GM23248 (cell line): ENCODE results near the gene GNA15.

Source experiments
- EZH2 ChIP-seq: fragments of 200-600 bp; sonication (generic); IDR thresholded peaks from 2 replicates; pipeline ENCODE4 v1.6.1; 2018; ENCODE audit warnings: antibody characterized with exemption, mild to moderate bottlenecking; ENCODE audit not compliant: insufficient read depth, poor library complexity, severe bottlenecking
- EZH2phosphoT487 ChIP-seq: fragments of 200-600 bp; sonication (generic); IDR thresholded peaks from 2 replicates; pipeline ENCODE4 v1.6.1; 2018; ENCODE audit warnings: antibody characterized with exemption, moderate library complexity, mild to moderate bottlenecking, low read depth; ENCODE audit not compliant: insufficient read depth

- TF ChIP-seq EZH2 (no peak), EZH2phosphoT487 (no peak)
Observed at GRCh38 chr19:3163943-3164342, 28.1 kb downstream of the GNA15 start.
